ENCODE data around the gene IGFBP6. TPM values are rescaled to one million over a fixed set of nuclear protein-coding genes. Genes with fewer than 3 reads are reported as not detected.

IGFBP6 gene
- total and polyA plus RNA-seq, 9 of the 15 experiments (the other 6 are each of a cell fraction or from before 2014, with no cell fraction given) = 0.15 to 1.4 (median 0.54) TPM

- no peak for TF ChIP-seq E2F8 (IDR thresholded peaks at IDR 0.05; ENCODE audit: low read depth, partially characterized antibody)
- TF ChIP-seq SIN3A (IDR thresholded peaks at IDR 0.05; ENCODE audit: borderline replicate concordance in 2 of 2, control insufficient read depth in 1 of 2, low read depth in 2 of 2, low read length in 2 of 2) = peak in 1 of 2 experiments; percentile 87; a peak in 1 of 4 replicates
- TF ChIP-seq, protein P1, sequence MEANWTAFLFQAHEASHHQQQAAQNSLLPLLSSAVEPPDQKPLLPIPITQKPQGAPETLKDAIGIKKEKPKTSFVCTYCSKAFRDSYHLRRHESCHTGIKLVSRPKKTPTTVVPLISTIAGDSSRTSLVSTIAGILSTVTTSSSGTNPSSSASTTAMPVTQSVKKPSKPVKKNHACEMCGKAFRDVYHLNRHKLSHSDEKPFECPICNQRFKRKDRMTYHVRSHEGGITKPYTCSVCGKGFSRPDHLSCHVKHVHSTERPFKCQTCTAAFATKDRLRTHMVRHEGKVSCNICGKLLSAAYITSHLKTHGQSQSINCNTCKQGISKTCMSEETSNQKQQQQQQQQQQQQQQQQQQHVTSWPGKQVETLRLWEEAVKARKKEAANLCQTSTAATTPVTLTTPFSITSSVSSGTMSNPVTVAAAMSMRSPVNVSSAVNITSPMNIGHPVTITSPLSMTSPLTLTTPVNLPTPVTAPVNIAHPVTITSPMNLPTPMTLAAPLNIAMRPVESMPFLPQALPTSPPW (CRISPR knock-in tag; IDR thresholded peaks at IDR 0.05) = peak; percentile 55; the same call in 1 of the 2 replicates
- no peak for TF ChIP-seq KAT7 (CRISPR knock-in tag; IDR thresholded peaks at IDR 0.05; ENCODE audit: borderline replicate concordance)
- peak; percentile 71; the same call in 1 of the 2 replicates for TF ChIP-seq NFIC (IDR thresholded peaks at IDR 0.05)
- no peak for TF ChIP-seq CREB1 (IDR thresholded peaks at IDR 0.05)
- 0 out of 2 replicates have a peak, but pooled peaks have one; percentile 23 for TF ChIP-seq CREB1 (CRISPR knock-in tag; IDR thresholded peaks at IDR 0.05)
- 0 out of 4 replicates have a peak, but pooled peaks of 1 of the 2 experiments have one; percentile 12 for TF ChIP-seq HDAC1 (IDR thresholded peaks at IDR 0.05)
- 0 out of 4 replicates have a peak, but pooled peaks of 1 of the 2 experiments have one; percentile 25 for TF ChIP-seq MNT (conservative IDR thresholded peaks at IDR 0.05)
- 0 out of 2 replicates have a peak, but pooled peaks have one; percentile 25 for TF ChIP-seq SP1 (CRISPR knock-in tag; IDR thresholded peaks at IDR 0.05)
- TF ChIP-seq ZFX (CRISPR knock-in tag; IDR thresholded peaks at IDR 0.05) = peak; percentile 42; the same call in 1 of the 2 replicates
- TF ChIP-seq ZNF263 (CRISPR knock-in tag; IDR thresholded peaks at IDR 0.05; ENCODE audit: borderline replicate concordance) = peak; percentile 26; the same call in 1 of the 2 replicates
- peak; percentile 21; the same call in 1 of the 2 replicates for TF ChIP-seq TFAP4 (CRISPR knock-in tag; IDR thresholded peaks at IDR 0.05; ENCODE audit: borderline replicate concordance)
These were observed 48.6 kb upstream of the IGFBP6 start (continued) for GRCh38 chr12:53048780-53049401.
